ENCODE results near the gene INO80E.

GRCh38 chr16:29990034-29990433 is 6.0 kb upstream of the INO80E start:
- no peak for TF ChIP-seq MYC (IDR thresholded peaks at IDR 0.05; ENCODE audit: low read depth, low read length)
- TF ChIP-seq POLR2A (IDR thresholded peaks at IDR 0.05; ENCODE audit: low read depth, low read length) = no peak
- no peak for TF ChIP-seq CTCF (IDR thresholded peaks at IDR 0.05; ENCODE audit: extremely low read depth in 1 of 2, insufficient read depth in 1 of 2, low read depth in 1 of 2, low read length in 2 of 2)
- no peak for TF ChIP-seq EZH2 (IDR thresholded peaks at IDR 0.05; ENCODE audit: borderline replicate concordance, low read depth, low read length, severe bottlenecking)
- no peak for TF ChIP-seq GATA2 (IDR thresholded peaks at IDR 0.05; ENCODE audit: insufficient read depth, insufficient read length, low read depth, low read length)
- TF ChIP-seq POLR2AphosphoS5 (IDR thresholded peaks at IDR 0.05; ENCODE audit: insufficient read depth, low read depth, low read length) = no peak

All from endothelial cell of umbilical vein (primary cell).